Measurements from ENCODE around the gene PTGES3.

DNA sequence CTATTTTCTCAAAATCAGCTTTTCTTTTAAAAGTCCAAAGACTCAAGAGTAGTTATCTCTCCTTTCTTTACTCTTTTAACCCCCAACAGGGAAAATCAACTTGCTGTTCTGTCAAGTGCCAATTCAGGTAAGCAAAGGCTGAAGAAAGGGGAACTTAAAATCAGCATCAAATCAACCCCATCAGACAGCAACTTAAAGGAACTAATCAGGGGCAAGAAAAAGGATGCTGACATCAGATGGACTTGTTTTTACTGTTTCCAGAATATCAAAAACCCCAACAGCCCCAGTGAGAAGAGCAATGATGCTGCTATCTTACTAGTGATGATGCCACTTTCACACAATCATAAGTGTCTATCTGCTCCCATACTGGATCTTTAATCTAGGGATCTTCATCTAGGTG lies 61.4 kb downstream of the PTGES3 start:
- no peak for TF ChIP-seq POLR2A (IDR thresholded peaks at IDR 0.05)
- TF ChIP-seq, protein P1, sequence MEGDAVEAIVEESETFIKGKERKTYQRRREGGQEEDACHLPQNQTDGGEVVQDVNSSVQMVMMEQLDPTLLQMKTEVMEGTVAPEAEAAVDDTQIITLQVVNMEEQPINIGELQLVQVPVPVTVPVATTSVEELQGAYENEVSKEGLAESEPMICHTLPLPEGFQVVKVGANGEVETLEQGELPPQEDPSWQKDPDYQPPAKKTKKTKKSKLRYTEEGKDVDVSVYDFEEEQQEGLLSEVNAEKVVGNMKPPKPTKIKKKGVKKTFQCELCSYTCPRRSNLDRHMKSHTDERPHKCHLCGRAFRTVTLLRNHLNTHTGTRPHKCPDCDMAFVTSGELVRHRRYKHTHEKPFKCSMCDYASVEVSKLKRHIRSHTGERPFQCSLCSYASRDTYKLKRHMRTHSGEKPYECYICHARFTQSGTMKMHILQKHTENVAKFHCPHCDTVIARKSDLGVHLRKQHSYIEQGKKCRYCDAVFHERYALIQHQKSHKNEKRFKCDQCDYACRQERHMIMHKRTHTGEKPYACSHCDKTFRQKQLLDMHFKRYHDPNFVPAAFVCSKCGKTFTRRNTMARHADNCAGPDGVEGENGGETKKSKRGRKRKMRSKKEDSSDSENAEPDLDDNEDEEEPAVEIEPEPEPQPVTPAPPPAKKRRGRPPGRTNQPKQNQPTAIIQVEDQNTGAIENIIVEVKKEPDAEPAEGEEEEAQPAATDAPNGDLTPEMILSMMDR (IDR thresholded peaks at IDR 0.05) = no peak
- no peak for TF ChIP-seq POLR2AphosphoS5 (IDR thresholded peaks at IDR 0.05)
- TF ChIP-seq EP300 (IDR thresholded peaks at IDR 0.05) = no peak

All from sigmoid colon (tissue), 4 donors.